CD4-positive, alpha-beta T cell (primary cell): ENCODE results near the gene CHPT1. TPM values are rescaled to one million over a fixed set of nuclear protein-coding genes. Genes with fewer than 3 reads are reported as not detected.

Experiments
- ATAC-seq: fragments of 200-7000 bp; cut with Tn5 transposase; one replicate; pipeline ENCODE4 v1.10.0; 2022; ENCODE audit warnings: mild to moderate bottlenecking; ENCODE audit not compliant: poor library complexity
- CTCF ChIA-PET: fragments of 350-600 bp; sonication (Branson Sonifier 250); formaldehyde crosslinking; loops from one replicate; lab custom pipeline; 2021; ENCODE audit warnings: antibody characterized with exemption, inconsistent platforms; lab: Charles Lee
- POLR2A ChIA-PET: fragments of 350-600 bp; sonication (Branson Sonifier 250); formaldehyde crosslinking; loops from one replicate; lab custom pipeline; 2021; ENCODE audit warnings: antibody characterized with exemption, inconsistent platforms; lab: Charles Lee
- DNase-seq, 14 experiments: peaks; one replicate each; pipeline ENCODE4 v3.0.0-alpha.2; 2013 to 2020; ENCODE audit warnings: mixed read lengths in 2 of 14
- H3K27ac ChIP-seq, 2 donors: one replicate each; pipeline versions ENCODE4 v1.5.1 to v1.7.0; 2013; ENCODE audit warnings: low read length in 2 of 2, low read depth in 1 of 2, mild to moderate bottlenecking in 1 of 2
- H3K27me3 ChIP-seq, 2 experiments: 1 replicate in 1 of 2; 2 replicates in 1 of 2; pipeline versions ENCODE4 v1.6.1 to v1.7.0; 2013; ENCODE audit warnings: low read length in 2 of 2, control low read depth in 1 of 2, mild to moderate bottlenecking in 1 of 2, moderate library complexity in 1 of 2; ENCODE audit not compliant: insufficient read depth in 2 of 2, control insufficient read depth in 1 of 2
- H3K36me3 ChIP-seq: one replicate; pipeline ENCODE4 v1.6.1; 2013; ENCODE audit warnings: low read length, control low read depth; ENCODE audit not compliant: insufficient read depth
- H3K4me1 ChIP-seq: one replicate; pipeline ENCODE4 v1.6.1; 2013; ENCODE audit warnings: low read length, control low read depth; ENCODE audit not compliant: insufficient read depth
- H3K4me3 ChIP-seq: one replicate; pipeline ENCODE4 v1.5.1; 2013; ENCODE audit warnings: mild to moderate bottlenecking, low read length, moderate library complexity
- H3K9me3 ChIP-seq, 2 experiments: 1 replicate in 1 of 2; 2 replicates in 1 of 2; pipeline versions ENCODE4 v1.6.1 to v1.7.0; 2013; ENCODE audit warnings: low read length in 2 of 2, mild to moderate bottlenecking in 2 of 2, control low read depth in 1 of 2, moderate library complexity in 1 of 2; ENCODE audit not compliant: control insufficient read depth in 1 of 2, insufficient read depth in 1 of 2
- H3K27ac Mint-ChIP-seq: one replicate; pipeline ENCODE4 v1.8.0; 2020; ENCODE audit warnings: mixed read lengths
- H3K27me3 Mint-ChIP-seq: one replicate; pipeline ENCODE4 v1.8.0; 2021; ENCODE audit warnings: mixed read lengths
- H3K36me3 Mint-ChIP-seq: one replicate; pipeline ENCODE4 v1.8.0; 2021; ENCODE audit warnings: low read depth, mixed read lengths
- H3K4me1 Mint-ChIP-seq: one replicate; pipeline ENCODE4 v1.8.0; 2021; ENCODE audit warnings: low read depth, mixed read lengths
- H3K4me3 Mint-ChIP-seq: one replicate; pipeline ENCODE4 v1.8.0; 2020; ENCODE audit warnings: mild to moderate bottlenecking, mixed read lengths
- H3K9me3 Mint-ChIP-seq: one replicate; pipeline ENCODE4 v1.8.0; 2020; ENCODE audit warnings: mixed read lengths
- CTCF ChIP-seq: fragments of 200-600 bp; IDR thresholded peaks from one replicate; pipeline ENCODE4 v1.8.0; 2022; ENCODE audit warnings: antibody characterized with exemption, mild to moderate bottlenecking
- intact Hi-C, 2 experiments: fragments of 100-400 bp; cut with DNase I in 1 of 2; cut with micrococcal nuclease in 1 of 2; formaldehyde crosslinking; loops; one replicate each; pipeline versions ENCODE4 v1.15.1 to v1.9.0; 2023 to 2025; cut with DNase I, micrococcal nuclease
- total RNA-seq, 174 experiments: library from RNA in 2 of 174; stranded (reverse) in 2 of 174; gene quantifications; one replicate each; pipeline ENCODE4 v1.2.3 and lab custom pipeline; 2021 to 2026

CHPT1 gene
- total RNA-seq, 2 experiments from 2014 or later = 10.8 to 11.9 TPM

- H3K4me3 ChIP-seq = no peak overlapping the region
- H3K4me3 Mint-ChIP-seq = no peak overlapping the region
- ATAC-seq = no peak
- no peak for TF ChIP-seq CTCF
- H3K4me1 ChIP-seq = peaks cover 7% of the 10 kb centered on the region
- DNase-seq = no peak
- no peaks in the 10 kb centered on the region for H3K9me3 Mint-ChIP-seq
- no peaks in the 10 kb centered on the region for H3K27me3 Mint-ChIP-seq
- no peaks in the 10 kb centered on the region for H3K9me3 ChIP-seq
- intact Hi-C loops = no loop called here
- ChIA-PET CTCF (interaction anchor here (1.0 kb wide), 1 partner anchor 18 kb away, joined by 3 read pairs; no protein-coding TSS in a partner anchor), POLR2A (no interaction called here)
- peaks cover 1% of the 10 kb centered on the region for H3K36me3 Mint-ChIP-seq
- H3K4me1 Mint-ChIP-seq = peaks cover 35% of the 10 kb centered on the region
- H3K27ac ChIP-seq = no peak overlapping the region
- no peak overlapping the region for H3K27ac Mint-ChIP-seq
- no peaks in the 10 kb centered on the region for H3K36me3 ChIP-seq
- no peaks in the 10 kb centered on the region for H3K27me3 ChIP-seq
Observed at GRCh38 chr12:101703487-101703886, 6.0 kb downstream of the CHPT1 start.

GRCh38 chr12:101706403-101706802, 9.0 kb downstream of the CHPT1 start:
- H3K27ac Mint-ChIP-seq = no peak overlapping the region
- CTCF ChIA-PET = interaction anchor here (0.9 kb wide), 1 partner anchor 18 kb away, joined by 5 read pairs; no protein-coding TSS in a partner anchor
- intact Hi-C loops = loop anchor here in 1 of 2 experiments (1.0 kb wide), 1 partner anchor 20 kb away; no protein-coding TSS in a partner anchor
- peaks cover 7% of the 10 kb centered on the region for H3K4me1 ChIP-seq
- DNase-seq = no peak
- no peak for ATAC-seq
- POLR2A ChIA-PET = no interaction called here
- TF ChIP-seq CTCF = no peak
- H3K27ac ChIP-seq = no peak overlapping the region
- no peaks in the 10 kb centered on the region for H3K27me3 ChIP-seq
- no peaks in the 10 kb centered on the region for H3K9me3 Mint-ChIP-seq
- peaks cover 20% of the 10 kb centered on the region for H3K4me1 Mint-ChIP-seq
- H3K9me3 ChIP-seq = no peaks in the 10 kb centered on the region
- H3K27me3 Mint-ChIP-seq = no peaks in the 10 kb centered on the region
- H3K36me3 ChIP-seq = peaks cover 2% of the 10 kb centered on the region
- no peaks in the 10 kb centered on the region for H3K36me3 Mint-ChIP-seq
- no peak overlapping the region for H3K4me3 ChIP-seq
- H3K4me3 Mint-ChIP-seq = no peak overlapping the region

- Mint-ChIP-seq H3K9me3 (no peaks in the 10 kb centered on the region), H3K27me3 (no peaks in the 10 kb centered on the region), H3K4me3 (no peak overlapping the region), H3K36me3 (no peaks in the 10 kb centered on the region), H3K4me1 (peaks cover 12% of the 10 kb centered on the region), H3K27ac (no peak overlapping the region)
- no peak for TF ChIP-seq CTCF
- Histone ChIP-seq H3K4me3 (no peak overlapping the region), H3K27ac (no peak overlapping the region), H3K4me1 (peaks cover 7% of the 10 kb centered on the region), H3K9me3 (no peaks in the 10 kb centered on the region), H3K27me3 (no peaks in the 10 kb centered on the region), H3K36me3 (peaks cover 2% of the 10 kb centered on the region)
- POLR2A ChIA-PET = no interaction called here
- ATAC-seq (no peak), DNase-seq (no peak)
- CTCF ChIA-PET = no interaction called here
- intact Hi-C loops = no loop called here
Observed at GRCh38 chr12:101707131-101707782, 9.8 kb downstream of the CHPT1 start.
